IMR-90 (cell line): ENCODE measurements around the gene TIPIN. TPM values are rescaled to one million over a fixed set of nuclear protein-coding genes. Genes with fewer than 3 reads are reported as not detected.

ENCODE experiments used
- ATAC-seq: fragments of 200-7000 bp; cut with Tn5 transposase; 2 replicates; pipeline ENCODE4 v1.9.1; 2020; ENCODE audit warnings: low read depth, mild to moderate bottlenecking, moderate library complexity
- BruUV-seq: library from RNA; stranded (reverse); fragments of 400-500 nt; replicated peaks from 2 replicates; lab custom pipeline; 2021; lab: Mats Ljungman, UMichigan
- CTCF ChIA-PET: fragments of 300-600 bp; formaldehyde crosslinking; extraction: SDS; loops from one replicate; lab custom pipeline; 2021; ENCODE audit warnings: antibody characterized with exemption; lab: Yijun Ruan, JAX
- POLR2A ChIA-PET: fragments of 300-600 bp; sonication (Branson Sonifier 250); formaldehyde crosslinking; loops from one replicate; lab custom pipeline; 2022; ENCODE audit warnings: antibody characterized with exemption; ENCODE audit not compliant: unreplicated experiment; lab: Charles Lee
- DNase-seq: peaks from one replicate; pipeline ENCODE4 v3.0.0; 2013
- H2AFZ ChIP-seq: replicated peaks from 2 replicates; pipeline ENCODE3; 2013; ENCODE audit warnings: low read length, mild to moderate bottlenecking; ENCODE audit not compliant: poor library complexity
- H2AK5ac ChIP-seq: 2 replicates; pipeline ENCODE4 v1.6.1; 2013; ENCODE audit warnings: low read depth, low read length, inconsistent platforms
- H2AK9ac ChIP-seq: replicated peaks from 2 replicates; pipeline ENCODE3; 2013; ENCODE audit warnings: mild to moderate bottlenecking, low read depth, low read length, moderate library complexity; ENCODE audit not compliant: poor library complexity
- H2BK120ac ChIP-seq: 2 replicates; pipeline ENCODE4 v1.6.1; 2013; ENCODE audit warnings: low read depth, low read length, inconsistent platforms
- H2BK15ac ChIP-seq: 3 replicates; pipeline ENCODE4 v1.6.1; 2013; ENCODE audit warnings: low read depth, low read length, inconsistent platforms
- H2BK20ac ChIP-seq: 2 replicates; pipeline ENCODE4 v1.6.1; 2013; ENCODE audit warnings: low read depth, mild to moderate bottlenecking, inconsistent platforms, low read length, moderate library complexity
- H2BK5ac ChIP-seq: 2 replicates; pipeline ENCODE4 v1.6.1; 2013; ENCODE audit warnings: mild to moderate bottlenecking, low read depth, low read length, inconsistent platforms; ENCODE audit not compliant: poor library complexity, severe bottlenecking
- H3K14ac ChIP-seq: replicated peaks from 2 replicates; pipeline ENCODE4 v1.6.1; 2013; ENCODE audit warnings: low read depth, low read length, inconsistent platforms
- H3K18ac ChIP-seq: 2 replicates; pipeline ENCODE4 v1.6.1; 2013; ENCODE audit warnings: low read depth, low read length, control low read depth
- H3K23ac ChIP-seq: 2 replicates; pipeline ENCODE4 v1.6.1; 2013; ENCODE audit warnings: low read depth, low read length, inconsistent platforms
- H3K27ac ChIP-seq: 2 replicates; pipeline ENCODE4 v1.5.1; 2013; ENCODE audit warnings: mild to moderate bottlenecking, control low read depth, low read length; ENCODE audit not compliant: insufficient read depth
- H3K27me3 ChIP-seq: 2 replicates; pipeline ENCODE4 v1.6.1; 2013; ENCODE audit warnings: low read length; ENCODE audit not compliant: control insufficient read depth, insufficient read depth
- H3K36me3 ChIP-seq: 2 replicates; pipeline ENCODE4 v1.6.1; 2013; ENCODE audit warnings: low read length, mixed read lengths; ENCODE audit not compliant: control insufficient read depth, insufficient read depth
- H3K4ac ChIP-seq: 2 replicates; pipeline ENCODE4 v1.6.1; 2013; ENCODE audit warnings: low read depth, low read length, inconsistent platforms
- H3K4me1 ChIP-seq: 2 replicates; pipeline ENCODE4 v1.6.1; 2013; ENCODE audit warnings: low read length, mixed read lengths; ENCODE audit not compliant: control insufficient read depth, insufficient read depth
- H3K4me2 ChIP-seq: 2 replicates; pipeline ENCODE4 v1.6.1; 2013; ENCODE audit warnings: low read depth, mild to moderate bottlenecking, control low read depth, low read length, moderate library complexity
- H3K4me3 ChIP-seq: 2 replicates; pipeline ENCODE4 v1.5.1; 2013; ENCODE audit warnings: low read depth, mild to moderate bottlenecking, control low read depth, low read length, moderate library complexity; ENCODE audit not compliant: insufficient read depth
- H3K56ac ChIP-seq: 2 replicates; pipeline ENCODE4 v1.6.1; 2013; ENCODE audit warnings: low read length, inconsistent platforms; ENCODE audit not compliant: insufficient read depth; ENCODE audit errors: extremely low read depth
- H3K79me1 ChIP-seq, 2 experiments: 2 replicates each; pipeline ENCODE4 v1.6.1; 2013; ENCODE audit warnings: low read length in 2 of 2, inconsistent platforms in 1 of 2, low read depth in 1 of 2
- H3K9ac ChIP-seq: 2 replicates; pipeline ENCODE4 v1.6.1; 2013; ENCODE audit warnings: low read depth, low read length, control low read depth
- H3K9me1 ChIP-seq: 2 replicates; pipeline ENCODE4 v1.6.1; 2013; ENCODE audit warnings: low read length, inconsistent platforms; ENCODE audit not compliant: insufficient read depth
- H3K9me3 ChIP-seq: 2 replicates; pipeline ENCODE4 v1.6.1; 2013; ENCODE audit warnings: low read length; ENCODE audit not compliant: control insufficient read depth, insufficient read depth
- H4K20me1 ChIP-seq: 2 replicates; pipeline ENCODE4 v1.6.1; 2013; ENCODE audit warnings: low read length, inconsistent platforms; ENCODE audit not compliant: insufficient read depth
- H4K5ac ChIP-seq: 2 replicates; pipeline ENCODE4 v1.6.1; 2013; ENCODE audit warnings: mild to moderate bottlenecking, low read depth, low read length, control low read depth
- H4K8ac ChIP-seq, 2 experiments: 2 replicates each; pipeline ENCODE4 v1.6.1; 2013; ENCODE audit warnings: low read depth in 2 of 2, low read length in 2 of 2, control low read depth in 1 of 2, inconsistent platforms in 1 of 2
- H4K91ac ChIP-seq: 2 replicates; pipeline ENCODE4 v1.6.1; 2013; ENCODE audit warnings: low read depth, low read length, inconsistent platforms; ENCODE audit not compliant: insufficient read depth
- BHLHE40 ChIP-seq: fragments of 150-350 bp; IDR thresholded peaks from 2 replicates; pipeline ENCODE4 v1.6.1; 2016; ENCODE audit warnings: mild to moderate bottlenecking, low read depth, low read length
- CEBPB ChIP-seq: IDR thresholded peaks from 2 replicates; pipeline ENCODE4 v1.6.1; 2012; ENCODE audit warnings: low read depth, low read length, improper control_type of control experiment
- CHD1 ChIP-seq: IDR thresholded peaks from 2 replicates; pipeline ENCODE4 v1.6.1; 2012; ENCODE audit warnings: low read depth, low read length, improper control_type of control experiment
- FOS ChIP-seq: fragments of 150-350 bp; IDR thresholded peaks from 2 replicates; pipeline ENCODE4 v1.6.1; 2016; ENCODE audit warnings: low read depth, low read length
- MAFK ChIP-seq: IDR thresholded peaks from 2 replicates; pipeline ENCODE4 v1.6.1; 2012; ENCODE audit warnings: low read depth, low read length, improper control_type of control experiment
- MAZ ChIP-seq: IDR thresholded peaks from 2 replicates; pipeline ENCODE4 v1.6.1; 2012; ENCODE audit warnings: low read depth, mild to moderate bottlenecking, low read length, improper control_type of control experiment, moderate library complexity, borderline replicate concordance
- MXI1 ChIP-seq: IDR thresholded peaks from 2 replicates; pipeline ENCODE4 v1.6.1; 2012; ENCODE audit warnings: low read depth, mild to moderate bottlenecking, low read length, moderate library complexity, borderline replicate concordance
- NFE2L2 ChIP-seq: fragments of 150-350 bp; IDR thresholded peaks from 2 replicates; pipeline ENCODE4 v1.6.1; 2016; ENCODE audit warnings: low read depth, mild to moderate bottlenecking, low read length
- POLR2A ChIP-seq: IDR thresholded peaks from 2 replicates; pipeline ENCODE4 v1.6.1; 2012; ENCODE audit warnings: mild to moderate bottlenecking, low read depth, low read length
- RAD21 ChIP-seq: IDR thresholded peaks from 2 replicates; pipeline ENCODE4 v1.6.1; 2012; ENCODE audit warnings: low read length, improper control_type of control experiment
- RCOR1 ChIP-seq: IDR thresholded peaks from 2 replicates; pipeline ENCODE4 v1.6.1; 2012; ENCODE audit warnings: mild to moderate bottlenecking, low read length, improper control_type of control experiment; ENCODE audit not compliant: insufficient replicate concordance
- RFX5 ChIP-seq: IDR thresholded peaks from 2 replicates; pipeline ENCODE4 v1.8.0; 2012; ENCODE audit warnings: low read depth, mild to moderate bottlenecking, low read length, moderate library complexity
- SMC3 ChIP-seq: fragments of 150-350 bp; IDR thresholded peaks from 2 replicates; pipeline ENCODE4 v1.6.1; 2016; ENCODE audit warnings: low read depth, mild to moderate bottlenecking, antibody characterized with exemption, low read length, moderate library complexity
- whole genome bisulfite sequencing, 2 experiments: methylation state at CpG; one replicate each; pipeline versions ENCODE4 v1.1.5 to v1.1.7; 2013; ENCODE audit warnings: missing lambda C conversion rate in 2 of 2; ENCODE audit not compliant: insufficient read length in 1 of 2; ENCODE audit errors: extremely low coverage in 2 of 2; 5-methylcytosine and 5-hydroxymethylcytosine counted together
- dilution Hi-C: fragments of 300-500 bp; cut with HindIII; formaldehyde crosslinking; loops from one replicate; pipeline ENCODE4 v1.14.3; 2018; ENCODE audit warnings: low sequenced_read_pairs; ENCODE audit not compliant: unreplicated experiment
- in situ Hi-C: fragments of 300-500 bp; cut with MboI; formaldehyde crosslinking; loops from 3 replicates; pipeline ENCODE4 v1.14.3; 2019; ENCODE audit warnings: low sequenced_read_pairs, inconsistent platforms, mixed read lengths
- intact Hi-C: fragments of 100-400 bp; cut with micrococcal nuclease; formaldehyde crosslinking; loops from 2 replicates; pipeline ENCODE4 v1.10.0; 2022
- polyA plus RNA-seq, 3 experiments: library from polyadenylated mRNA; depleted of rRNA; stranded (reverse); fragments of >200 nt; gene quantifications; 2 replicates each; pipeline ENCODE4 v1.2.3, GENCODE V29; 2012; ENCODE audit warnings: low replicate concordance in 1 of 3
- total RNA-seq: library from RNA; depleted of rRNA; stranded (reverse); fragments of >200 nt; gene quantifications from 2 replicates; pipeline ENCODE4 v1.2.3, GENCODE V29; 2012
- TF ChIP-seq, protein P1 (sequence below): conservative IDR thresholded peaks from 2 replicates; pipeline ENCODE4 v1.5.1; 2012; ENCODE audit warnings: mild to moderate bottlenecking, low read depth, low read length, improper control_type of control experiment
- TF ChIP-seq, protein P2 (sequence below): fragments of 150-350 bp; IDR thresholded peaks from 2 replicates; pipeline ENCODE4 v1.6.1; 2016; ENCODE audit warnings: low read depth, mild to moderate bottlenecking, low read length, moderate library complexity, borderline replicate concordance
- TF ChIP-seq, protein P3 (sequence below): fragments of 150-350 bp; IDR thresholded peaks from 2 replicates; pipeline ENCODE4 v1.6.1; 2017; ENCODE audit warnings: mild to moderate bottlenecking, antibody characterized with exemption, low read length, low read depth

The TIPIN gene
- total and polyA plus RNA-seq, 2 of the 4 experiments (the other 2 are of a cell fraction) = 6.3 to 7.3 TPM

DNA sequence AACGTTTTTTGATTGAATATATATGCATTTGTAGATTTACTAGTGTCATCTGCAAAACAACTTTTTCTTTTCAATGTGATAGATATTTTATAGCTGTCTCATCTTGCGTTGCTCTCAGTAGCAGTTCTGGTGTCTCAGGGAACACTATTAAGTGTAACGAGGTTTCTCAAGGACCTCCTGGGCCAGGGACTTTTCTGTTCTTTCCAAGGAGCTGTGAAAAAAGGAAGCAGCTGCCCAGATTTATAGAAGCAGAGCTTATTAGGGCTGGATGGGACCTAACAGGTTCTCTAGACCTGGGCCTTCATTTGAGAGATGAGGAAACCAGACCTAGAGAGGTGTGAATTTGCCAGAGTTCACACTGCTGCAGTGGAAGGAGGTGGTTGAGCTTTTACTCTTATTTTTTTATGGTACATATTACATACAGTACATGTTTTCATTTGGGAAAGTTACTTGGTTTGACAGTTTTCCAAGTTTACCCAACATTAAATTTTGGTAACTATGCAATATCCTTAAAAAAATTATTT, 46.3 kb upstream of the TIPIN start:
- ATAC-seq = no peak
- TF ChIP-seq, protein P1, sequence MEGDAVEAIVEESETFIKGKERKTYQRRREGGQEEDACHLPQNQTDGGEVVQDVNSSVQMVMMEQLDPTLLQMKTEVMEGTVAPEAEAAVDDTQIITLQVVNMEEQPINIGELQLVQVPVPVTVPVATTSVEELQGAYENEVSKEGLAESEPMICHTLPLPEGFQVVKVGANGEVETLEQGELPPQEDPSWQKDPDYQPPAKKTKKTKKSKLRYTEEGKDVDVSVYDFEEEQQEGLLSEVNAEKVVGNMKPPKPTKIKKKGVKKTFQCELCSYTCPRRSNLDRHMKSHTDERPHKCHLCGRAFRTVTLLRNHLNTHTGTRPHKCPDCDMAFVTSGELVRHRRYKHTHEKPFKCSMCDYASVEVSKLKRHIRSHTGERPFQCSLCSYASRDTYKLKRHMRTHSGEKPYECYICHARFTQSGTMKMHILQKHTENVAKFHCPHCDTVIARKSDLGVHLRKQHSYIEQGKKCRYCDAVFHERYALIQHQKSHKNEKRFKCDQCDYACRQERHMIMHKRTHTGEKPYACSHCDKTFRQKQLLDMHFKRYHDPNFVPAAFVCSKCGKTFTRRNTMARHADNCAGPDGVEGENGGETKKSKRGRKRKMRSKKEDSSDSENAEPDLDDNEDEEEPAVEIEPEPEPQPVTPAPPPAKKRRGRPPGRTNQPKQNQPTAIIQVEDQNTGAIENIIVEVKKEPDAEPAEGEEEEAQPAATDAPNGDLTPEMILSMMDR = no peak
- TF ChIP-seq POLR2A = no peak
- no peak for TF ChIP-seq FOS
- TF ChIP-seq MXI1 = no peak
- no peak for TF ChIP-seq SMC3
- TF ChIP-seq CEBPB = no peak
- no peak for TF ChIP-seq NFE2L2
- TF ChIP-seq MAFK = no peak
- no peak for TF ChIP-seq MAZ
- no peak for TF ChIP-seq RAD21
- TF ChIP-seq RCOR1 = no peak
- TF ChIP-seq, protein P2, sequence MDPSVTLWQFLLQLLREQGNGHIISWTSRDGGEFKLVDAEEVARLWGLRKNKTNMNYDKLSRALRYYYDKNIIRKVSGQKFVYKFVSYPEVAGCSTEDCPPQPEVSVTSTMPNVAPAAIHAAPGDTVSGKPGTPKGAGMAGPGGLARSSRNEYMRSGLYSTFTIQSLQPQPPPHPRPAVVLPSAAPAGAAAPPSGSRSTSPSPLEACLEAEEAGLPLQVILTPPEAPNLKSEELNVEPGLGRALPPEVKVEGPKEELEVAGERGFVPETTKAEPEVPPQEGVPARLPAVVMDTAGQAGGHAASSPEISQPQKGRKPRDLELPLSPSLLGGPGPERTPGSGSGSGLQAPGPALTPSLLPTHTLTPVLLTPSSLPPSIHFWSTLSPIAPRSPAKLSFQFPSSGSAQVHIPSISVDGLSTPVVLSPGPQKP = no peak
- TF ChIP-seq, protein P3, sequence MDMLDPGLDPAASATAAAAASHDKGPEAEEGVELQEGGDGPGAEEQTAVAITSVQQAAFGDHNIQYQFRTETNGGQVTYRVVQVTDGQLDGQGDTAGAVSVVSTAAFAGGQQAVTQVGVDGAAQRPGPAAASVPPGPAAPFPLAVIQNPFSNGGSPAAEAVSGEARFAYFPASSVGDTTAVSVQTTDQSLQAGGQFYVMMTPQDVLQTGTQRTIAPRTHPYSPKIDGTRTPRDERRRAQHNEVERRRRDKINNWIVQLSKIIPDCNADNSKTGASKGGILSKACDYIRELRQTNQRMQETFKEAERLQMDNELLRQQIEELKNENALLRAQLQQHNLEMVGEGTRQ = no peak
- no peak for TF ChIP-seq RFX5
- TF ChIP-seq CHD1 = no peak
- no peak for TF ChIP-seq BHLHE40
- H2AK9ac ChIP-seq = no peak overlapping the region
- H2BK120ac ChIP-seq = no peak overlapping the region
- H2AK5ac ChIP-seq = no peak overlapping the region
- H3K56ac ChIP-seq = no peak overlapping the region
- peaks cover 21% of the 10 kb centered on the region for H3K9me1 ChIP-seq
- H3K9me3 ChIP-seq = no peaks in the 10 kb centered on the region
- no peak overlapping the region for H3K18ac ChIP-seq
- H3K4me2 ChIP-seq = no peak overlapping the region
- H2AFZ ChIP-seq = no peak overlapping the region
- POLR2A ChIA-PET = no interaction called here
- H3K14ac ChIP-seq = no peak overlapping the region
- BruUV-seq = no TSS peak
- no peaks in the 10 kb centered on the region for H3K27me3 ChIP-seq
- intact Hi-C loops (no loop called here), dilution Hi-C loops (loop anchor here (25.0 kb wide), 1 partner anchor 91 kb away; no protein-coding TSS in a partner anchor), in situ Hi-C loops (no loop called here)
- H3K36me3 ChIP-seq = peaks cover 2% of the 10 kb centered on the region; the same call in 1 of the 2 replicates
- H4K5ac ChIP-seq = no peak overlapping the region
- H3K4me3 ChIP-seq = no peak overlapping the region
- CTCF ChIA-PET = interaction anchor here (0.9 kb wide), 1 partner anchor 95 kb away, joined by 4 read pairs; the partner anchor contains the start of gene SNAPC5
- DNase-seq = no peak
- no peak overlapping the region for H2BK15ac ChIP-seq
- no peak overlapping the region for H2BK20ac ChIP-seq
- no peak overlapping the region for H3K27ac ChIP-seq
- no peak overlapping the region for H3K4ac ChIP-seq
- no peak overlapping the region for H2BK5ac ChIP-seq
- H3K4me1 ChIP-seq = peaks cover 13% of the 10 kb centered on the region
- H3K9ac ChIP-seq = no peak overlapping the region
- peaks cover 32 to 86% of the 10 kb centered on the region in 2 experiments for H3K79me1 ChIP-seq
- H4K91ac ChIP-seq = no peak overlapping the region
- H3K23ac ChIP-seq = no peak overlapping the region
- H4K8ac ChIP-seq = no peak overlapping the region
- WGBS, 2 experiments = 100% methylated on average over 1 of the region's 3 CpGs; no CpG with 5 or more reads in 1 of the 2 experiments
- peaks cover 91% of the 10 kb centered on the region for H4K20me1 ChIP-seq
